ENCODE data around the gene PPP1R7. TPM values are rescaled to one million over a fixed set of nuclear protein-coding genes. Genes with fewer than 3 reads are reported as not detected.

PPP1R7 gene
- total and polyA plus RNA-seq, 2 of the 4 experiments (the other 2 are of a cell fraction) = 60.8 to 70.0 TPM

- Histone ChIP-seq H3K36me3 (ENCODE audit: control insufficient read depth, insufficient read depth, low read length) (peaks cover 76% of the 10 kb centered on the region), H2AK5ac (ENCODE audit: low read depth, low read length) (no peak overlapping the region), H4K91ac (ENCODE audit: insufficient read depth, low read depth, low read length) (no peak overlapping the region), H4K8ac (ENCODE audit: low read depth in 2 of 2, low read length in 2 of 2) (no peak overlapping the region), H3K4ac (ENCODE audit: low read depth, low read length) (no peak overlapping the region), H2BK20ac (ENCODE audit: low read depth, low read length) (no peak overlapping the region), H3K79me1 (ENCODE audit: low read depth in 1 of 2, low read length in 2 of 2) (peaks cover 21 to 64% of the 10 kb centered on the region in 2 experiments), H3K14ac (replicated peaks; ENCODE audit: low read depth, low read length) (no peak overlapping the region), H2AFZ (replicated peaks; ENCODE audit: low read length, poor library complexity) (no peak overlapping the region), H3K9me3 (ENCODE audit: control insufficient read depth, insufficient read depth, low read length) (no peaks in the 10 kb centered on the region), H3K23ac (ENCODE audit: low read depth, low read length) (no peak overlapping the region), H3K4me3 (ENCODE audit: insufficient read depth, low read depth, low read length) (no peak overlapping the region), H3K9ac (ENCODE audit: low read depth, low read length) (no peak overlapping the region), H2BK5ac (ENCODE audit: low read depth, low read length, poor library complexity, severe bottlenecking) (no peak overlapping the region), H2AK9ac (replicated peaks; ENCODE audit: low read depth, low read length, poor library complexity) (no peak overlapping the region), H4K20me1 (ENCODE audit: insufficient read depth, low read length) (peaks cover 92% of the 10 kb centered on the region), H2BK15ac (ENCODE audit: low read depth, low read length) (no peak overlapping the region), H3K4me1 (ENCODE audit: control insufficient read depth, insufficient read depth, low read length) (peaks cover 5% of the 10 kb centered on the region; the same call in 1 of the 2 replicates), H3K4me2 (ENCODE audit: low read depth, low read length) (no peak overlapping the region), H3K18ac (ENCODE audit: low read depth, low read length) (no peak overlapping the region), H3K27ac (ENCODE audit: insufficient read depth, low read length) (no peak overlapping the region), H3K27me3 (ENCODE audit: control insufficient read depth, insufficient read depth, low read length) (no peaks in the 10 kb centered on the region), H4K5ac (ENCODE audit: low read depth, low read length) (no peak overlapping the region), H2BK120ac (ENCODE audit: low read depth, low read length) (no peak overlapping the region), H3K56ac (ENCODE audit: extremely low read depth, insufficient read depth, low read length) (no peak overlapping the region), H3K9me1 (ENCODE audit: insufficient read depth, low read length) (0 out of 2 replicates have a peak, but pooled peaks cover under 1% of the 10 kb centered on the region)
- in situ Hi-C loops (cut with MboI; ENCODE audit: low sequenced_read_pairs) (no loop called here), intact Hi-C loops (cut with micrococcal nuclease) (no loop called here), dilution Hi-C loops (cut with HindIII; ENCODE audit: low sequenced_read_pairs, unreplicated experiment) (no loop called here)
- DNase-seq = no peak
- 62% methylated on average over 11 of the region's 20 CpGs; no CpG with 5 or more reads in 1 of the 2 experiments for WGBS, 2 experiments (ENCODE audit: extremely low coverage in 2 of 2, insufficient read length in 1 of 2)
- TF ChIP-seq RFX5 (IDR thresholded peaks at IDR 0.05; ENCODE audit: low read depth, low read length) (no peak), FOS (IDR thresholded peaks at IDR 0.05; ENCODE audit: low read depth, low read length) (no peak), ELK1 (IDR thresholded peaks at IDR 0.05; ENCODE audit: borderline replicate concordance, low read depth, low read length) (no peak), RAD21 (IDR thresholded peaks at IDR 0.05; ENCODE audit: low read length) (no peak), USF2 (IDR thresholded peaks at IDR 0.05; ENCODE audit: low read depth, low read length) (no peak), MXI1 (IDR thresholded peaks at IDR 0.05; ENCODE audit: borderline replicate concordance, low read depth, low read length) (no peak)
- ATAC-seq (ENCODE audit: low read depth) = no peak
- no TSS peak for BruUV-seq (replicated peaks)
- CTCF ChIA-PET = no interaction called here
- POLR2A ChIA-PET (ENCODE audit: unreplicated experiment) = interaction anchor here (0.5 kb wide), 1 partner anchor 151 kb away, joined by 4 read pairs; no protein-coding TSS in a partner anchor
Observed at GRCh38 chr2:241228860-241229516, 78.7 kb downstream of the PPP1R7 start.

Data from IMR-90 (cell line).